ENCODE results near the gene ENTPD1. TPM values are rescaled to one million over a fixed set of nuclear protein-coding genes. Genes with fewer than 3 reads are reported as not detected.
A peak's percentile ranks its signal among the peaks of the same experiment; 100 is the strongest.

Gene ENTPD1
- total and polyA plus RNA-seq, 10 of the 15 experiments (the other 5 are each of a cell fraction or from before 2014, with no cell fraction given), result 110 to 413 (median 161) TPM

- TF ChIP-seq EGR1 (IDR thresholded peaks at IDR 0.05; ENCODE audit: borderline replicate concordance in 1 of 2, low read depth in 2 of 2, low read length in 2 of 2), result no peak
- TF ChIP-seq E4F1 (IDR thresholded peaks at IDR 0.05; ENCODE audit: borderline replicate concordance, partially characterized antibody), result no peak
Observed at GRCh38 chr10:95840121-95840520, 84.2 kb downstream of the ENTPD1 start (continued).

GRCh38 chr10:95840681-95841080, 84.7 kb downstream of the ENTPD1 start:
- DNase-seq (ENCODE audit: low read depth, low spot score), result no peak
- intact Hi-C loops (cut with micrococcal nuclease; ENCODE audit: unreplicated experiment) (no loop called here), in situ Hi-C loops (cut with MboI) (loop anchor here (5.0 kb wide), 1 partner anchor 148 kb away; the partner anchor contains the start of gene TCTN3)
- no peak for ATAC-seq
- H2AFZ ChIP-seq (ENCODE audit: control insufficient read depth, low read depth, low read length), result no peak overlapping the region
- FAIRE-seq, result no peak
- H3K4me3 ChIP-seq, result no peak overlapping the region
- WGBS (ENCODE audit: insufficient coverage, insufficient replicate concordance, low lambda C conversion rate, missing lambda C conversion rate), result 0% methylated on average over 1 of the region's 1 CpG
- ChIA-PET POLR2A (interaction anchor here (2.8 to 18.0 kb wide), 5 partner anchors 10 to 146 kb away, joined by 25 to 451 read pairs (median 176); partner anchors contain the start of genes ENTPD1 and TCTN3), CTCF (interaction anchor here (0.7 to 13.6 kb wide), 24 partner anchors 9 to 153 kb away, joined by 3 to 337 read pairs (median 6); partner anchors contain the start of genes ENTPD1 and TCTN3), SMC1A (ENCODE audit: uncharacterized antibody, unreplicated experiment) (interaction anchor here (1.0 to 25.1 kb wide), 18 partner anchors 9 to 446 kb away, joined by 3 to 795 read pairs (median 7); partner anchors contain the start of genes ENTPD1 and TCTN3), RAD21 (ENCODE audit: unreplicated experiment) (interaction anchor here (1.0 to 17.3 kb wide), 14 partner anchors 9 to 430 kb away, joined by 3 to 374 read pairs (median 4); partner anchors contain the start of genes BLNK, CC2D2B, ENTPD1 and TCTN3)
- no peak overlapping the region for H3K4me2 ChIP-seq (ENCODE audit: control insufficient read depth, insufficient read depth)
- peaks cover 50% of the 10 kb centered on the region for H3K79me2 ChIP-seq (ENCODE audit: control insufficient read depth, insufficient read depth, low read length)
- no peaks in the 10 kb centered on the region for H4K20me1 ChIP-seq (ENCODE audit: control insufficient read depth, insufficient read depth)
- peaks cover 21 to 31% of the 10 kb centered on the region in 2 experiments for H3K36me3 ChIP-seq (ENCODE audit: control insufficient read depth in 2 of 2, insufficient read depth in 2 of 2, low read length in 1 of 2)
- H3K27me3 ChIP-seq (replicated peaks in 1 of 2; ENCODE audit: control insufficient read depth in 2 of 2, insufficient read depth in 2 of 2, low read length in 1 of 2), result no peaks in the 10 kb centered on the region
- 0 out of 2 replicates have a peak overlapping the region, but pooled peaks have one; percentile 4 for H3K9ac ChIP-seq (ENCODE audit: control insufficient read depth, insufficient read depth, low read length)
- H3K4me1 ChIP-seq (ENCODE audit: control insufficient read depth, insufficient read depth, low read length), result peaks cover 55% of the 10 kb centered on the region
- no TSS peak for BruUV-seq (replicated peaks)
- no peaks in the 10 kb centered on the region for H3K9me3 ChIP-seq (replicated peaks; ENCODE audit: control insufficient read depth, insufficient read depth, low read length)
- peak overlapping the region; percentile 98 for H3K27ac ChIP-seq (ENCODE audit: control insufficient read depth, insufficient read depth)
- no peak for TF ChIP-seq PBX3 (IDR thresholded peaks at IDR 0.05; ENCODE audit: insufficient replicate concordance, low read depth, low read length)
- TF ChIP-seq PAX8 (IDR thresholded peaks at IDR 0.05), result no peak
- no peak for TF ChIP-seq NFYA (IDR thresholded peaks at IDR 0.05; ENCODE audit: borderline replicate concordance, low read depth, low read length)
- TF ChIP-seq, protein P1, sequence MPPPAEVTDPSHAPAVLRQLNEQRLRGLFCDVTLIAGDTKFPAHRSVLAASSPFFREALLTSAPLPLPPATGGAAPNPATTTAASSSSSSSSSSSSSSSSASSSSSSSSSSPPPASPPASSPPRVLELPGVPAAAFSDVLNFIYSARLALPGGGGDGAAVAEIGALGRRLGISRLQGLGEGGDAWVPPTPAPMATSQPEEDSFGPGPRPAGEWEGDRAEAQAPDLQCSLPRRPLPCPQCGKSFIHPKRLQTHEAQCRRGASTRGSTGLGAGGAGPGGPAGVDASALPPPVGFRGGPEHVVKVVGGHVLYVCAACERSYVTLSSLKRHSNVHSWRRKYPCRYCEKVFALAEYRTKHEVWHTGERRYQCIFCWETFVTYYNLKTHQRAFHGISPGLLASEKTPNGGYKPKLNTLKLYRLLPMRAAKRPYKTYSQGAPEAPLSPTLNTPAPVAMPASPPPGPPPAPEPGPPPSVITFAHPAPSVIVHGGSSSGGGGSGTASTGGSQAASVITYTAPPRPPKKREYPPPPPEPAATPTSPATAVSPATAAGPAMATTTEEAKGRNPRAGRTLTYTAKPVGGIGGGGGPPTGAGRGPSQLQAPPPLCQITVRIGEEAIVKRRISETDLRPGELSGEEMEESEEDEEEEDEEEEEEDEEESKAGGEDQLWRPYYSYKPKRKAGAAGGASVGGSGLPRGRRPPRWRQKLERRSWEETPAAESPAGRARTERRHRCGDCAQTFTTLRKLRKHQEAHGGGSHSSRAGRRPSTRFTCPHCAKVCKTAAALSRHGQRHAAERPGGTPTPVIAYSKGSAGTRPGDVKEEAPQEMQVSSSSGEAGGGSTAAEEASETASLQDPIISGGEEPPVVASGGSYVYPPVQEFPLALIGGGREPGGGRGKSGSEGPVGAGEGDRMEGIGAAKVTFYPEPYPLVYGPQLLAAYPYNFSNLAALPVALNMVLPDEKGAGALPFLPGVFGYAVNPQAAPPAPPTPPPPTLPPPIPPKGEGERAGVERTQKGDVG (CRISPR knock-in tag; IDR thresholded peaks at IDR 0.05), result no peak
- no peak for TF ChIP-seq NR2C2 (IDR thresholded peaks at IDR 0.05; ENCODE audit: borderline replicate concordance, control insufficient read depth, insufficient read length, low read depth)
- no peak for TF ChIP-seq MEF2A (IDR thresholded peaks at IDR 0.05; ENCODE audit: insufficient read depth, low read depth, low read length)
- no peak for TF ChIP-seq ELK1 (IDR thresholded peaks at IDR 0.05; ENCODE audit: low read depth, low read length)
- TF ChIP-seq MLLT1 (IDR thresholded peaks at IDR 0.05), result no peak
- TF ChIP-seq NBN (IDR thresholded peaks at IDR 0.05), result no peak
